ENCODE measurements around the gene STRIP1. TPM values are rescaled to one million over a fixed set of nuclear protein-coding genes. Genes with fewer than 3 reads are reported as not detected.
"Not testable (repeated sequence)": the region's sequence is repeated elsewhere in the genome, so short reads cannot be mapped to it uniquely, and the experiment has no call there.

Gene STRIP1
- polyA plus RNA-seq, 3 donors = 10.4 to 16.3 (median 11.7) TPM

- WGBS, 3 donors = 14 to 57% (median 35%) methylated on average over 1 of the region's 1 CpG
- no peak overlapping the region for H3K27ac ChIP-seq (ENCODE audit: low read depth, low read length)
These were observed 27.9 kb upstream of the STRIP1 start for GRCh38 chr1:110006516-110006915.

- no peak overlapping the region for H3K27ac ChIP-seq (ENCODE audit: low read depth, low read length)
- WGBS, 3 donors = 64 to 86% (median 78%) methylated on average over 4 of the region's 4 CpGs
These were observed 27.2 kb upstream of the STRIP1 start for GRCh38 chr1:110007046-110007830.

- 63 to 93% (median 90%) methylated on average over 7 of the region's 7 CpGs for WGBS, 3 donors
- no peak overlapping the region for H3K27ac ChIP-seq (ENCODE audit: low read depth, low read length)
These were observed 25.4 kb upstream of the STRIP1 start for GRCh38 chr1:110008971-110009565.

DNA sequence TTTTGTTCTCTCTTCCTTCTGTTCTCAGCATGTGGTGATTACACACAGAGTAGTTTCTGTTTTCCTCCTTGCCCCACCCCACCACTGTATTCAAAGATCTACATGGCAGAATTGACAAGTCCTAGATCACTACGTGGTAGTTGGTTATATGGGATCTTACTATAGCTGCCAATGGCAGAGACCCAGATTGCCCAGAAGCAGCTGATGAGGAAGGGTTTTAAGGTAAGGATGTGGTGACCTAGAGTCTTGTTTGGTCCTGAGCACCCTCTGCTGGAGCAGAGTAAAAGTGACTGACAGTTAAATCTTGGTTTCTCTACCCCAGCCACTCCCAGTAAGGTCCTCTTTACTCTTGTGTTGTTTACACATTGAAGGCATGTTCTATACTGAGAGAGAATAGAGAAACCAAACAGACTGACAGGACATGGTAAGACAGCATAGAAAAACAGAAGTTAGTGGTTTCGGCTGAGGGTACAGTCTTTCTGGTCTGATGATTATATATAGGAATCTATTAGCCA is 22.8 kb upstream of the STRIP1 start:
- no peak overlapping the region for H3K27ac ChIP-seq (ENCODE audit: low read depth, low read length)
- 41 to 43% (median 42%) methylated on average over 2 of the region's 2 CpGs for WGBS, 3 donors

- H3K27ac ChIP-seq (ENCODE audit: low read depth, low read length) = no peak overlapping the region
- WGBS, 3 donors = 66 to 85% (median 83%) methylated on average over 6 of the region's 6 CpGs
These were observed 22.2 kb upstream of the STRIP1 start for GRCh38 chr1:110012100-110012780.

DNA sequence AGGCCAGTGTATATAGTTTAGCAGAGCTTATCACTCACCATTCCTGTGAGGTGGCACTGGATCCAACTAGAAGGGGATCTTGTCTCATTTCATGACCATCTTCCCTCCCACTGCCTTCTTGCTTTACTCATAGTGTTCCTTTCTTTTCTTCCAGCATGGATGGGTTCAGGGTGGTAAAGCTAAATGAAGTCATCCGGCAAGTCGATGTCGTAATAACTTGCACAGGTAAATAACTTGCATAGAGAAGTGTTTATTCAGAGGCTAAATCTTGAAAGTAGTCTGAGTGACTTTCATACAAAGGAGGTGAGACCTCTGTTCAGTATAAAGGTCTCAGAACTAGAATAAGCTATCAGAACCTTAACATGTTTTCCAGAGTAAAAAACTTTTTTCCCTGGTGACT is 16.6 kb upstream of the STRIP1 start:
- H3K27ac ChIP-seq (ENCODE audit: low read depth, low read length) = no peak overlapping the region
- WGBS, 3 donors = 83 to 93% (median 93%) methylated on average over 3 of the region's 3 CpGs

DNA sequence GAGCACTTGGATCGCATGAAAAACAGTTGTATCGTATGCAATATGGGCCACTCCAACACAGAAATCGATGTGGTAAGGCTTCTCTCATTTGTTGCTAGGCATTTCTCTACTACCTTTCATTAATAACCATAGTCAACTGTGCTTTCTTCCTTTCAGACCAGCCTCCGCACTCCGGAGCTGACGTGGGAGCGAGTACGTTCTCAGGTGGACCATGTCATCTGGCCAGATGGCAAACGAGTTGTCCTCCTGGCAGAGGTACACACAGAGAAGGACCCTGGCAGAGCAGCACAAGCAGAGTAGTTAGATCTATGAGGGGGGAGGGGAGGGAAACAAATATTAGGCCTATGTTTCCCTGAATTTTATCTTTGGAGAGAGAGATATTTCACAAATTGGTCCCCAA is 16.0 kb upstream of the STRIP1 start:
- no peak overlapping the region for H3K27ac ChIP-seq (ENCODE audit: low read depth, low read length)
- WGBS, 3 donors = 83 to 96% (median 95%) methylated on average over 9 of the region's 9 CpGs

- WGBS, 3 donors = 68 to 88% (median 80%) methylated on average over 1 of the region's 1 CpG
- H3K27ac ChIP-seq (ENCODE audit: low read depth, low read length) = no peak overlapping the region
These were observed 14.7 kb upstream of the STRIP1 start for GRCh38 chr1:110019770-110020169.

DNA sequence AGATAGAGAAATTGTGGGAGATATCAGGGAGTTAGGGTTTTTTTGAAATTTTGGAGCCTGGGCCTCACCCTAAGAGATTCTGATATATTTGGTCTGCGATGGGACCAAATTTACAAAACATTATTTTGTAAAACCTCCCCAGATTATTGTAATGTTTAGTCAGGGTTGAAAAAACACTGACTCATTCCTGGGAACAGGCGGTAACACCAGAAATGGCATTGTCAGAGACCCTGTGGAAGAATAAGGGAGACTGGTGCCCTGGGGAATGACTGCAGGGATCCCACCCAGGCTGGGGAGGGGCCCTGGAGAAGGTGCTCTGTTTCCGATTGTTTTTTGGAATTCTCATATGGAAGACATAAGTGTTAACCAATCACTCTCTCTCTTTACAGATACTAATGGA is 13.1 kb upstream of the STRIP1 start:
- 91 to 95% (median 94%) methylated on average over 3 of the region's 3 CpGs for WGBS, 3 donors
- no peak overlapping the region for H3K27ac ChIP-seq (ENCODE audit: low read depth, low read length)

DNA sequence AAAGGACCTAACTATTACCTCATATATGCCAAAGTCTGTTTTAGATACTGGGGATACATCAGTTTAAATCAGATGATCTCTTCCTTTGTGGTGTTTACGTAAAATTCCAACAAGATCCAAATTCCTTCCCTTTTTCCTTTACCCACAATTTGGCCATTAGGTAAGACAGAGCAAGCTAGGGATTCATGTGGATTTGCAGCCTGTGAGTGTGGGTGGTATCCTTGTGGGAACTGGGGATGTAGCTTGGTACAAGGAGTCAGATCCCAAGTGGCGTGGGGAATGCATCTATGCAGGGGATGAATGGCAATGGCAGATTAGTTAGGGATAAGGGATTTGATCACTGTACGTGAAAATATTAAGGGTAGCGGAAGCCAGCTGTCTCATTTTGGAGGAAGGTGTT is 9.8 kb upstream of the STRIP1 start:
- WGBS, 3 donors = 91 to 94% (median 92%) methylated on average over 4 of the region's 4 CpGs

GRCh38 chr1:110030687-110031086 is 3.7 kb upstream of the STRIP1 start:
- H3K27ac ChIP-seq (ENCODE audit: low read depth, low read length) = not testable (repeated sequence)
- WGBS, 3 donors = 69 to 77% (median 76%) methylated on average over 4 of the region's 4 CpGs

More for the DNA sequence above, 9.8 kb upstream of the STRIP1 start:
- no peak overlapping the region for H3K27ac ChIP-seq (ENCODE audit: low read depth, low read length)

DNA sequence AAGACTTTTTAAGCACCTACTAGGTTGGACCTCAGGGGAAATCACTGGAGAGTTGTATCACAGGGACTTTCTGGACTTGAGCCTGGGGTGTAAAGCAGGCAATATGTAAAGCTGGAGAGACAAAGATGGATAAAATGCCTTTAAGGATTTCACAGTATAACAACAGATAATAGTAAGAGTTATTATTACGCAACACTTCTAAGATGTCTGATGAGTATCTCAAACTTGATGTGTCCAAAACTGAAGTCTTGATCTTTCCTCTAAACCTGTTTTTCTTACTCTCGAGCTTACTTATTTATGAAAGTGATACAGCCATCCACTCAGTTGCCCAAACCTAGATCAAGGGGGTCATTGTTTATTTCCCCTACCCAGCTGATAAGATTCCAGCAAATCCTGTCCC is 2.1 kb upstream of the STRIP1 start:
- 88 to 96% (median 95%) methylated on average over 2 of the region's 2 CpGs for WGBS, 3 donors
- H3K27ac ChIP-seq (ENCODE audit: low read depth, low read length) = no peak overlapping the region

- no peak overlapping the region for H3K27ac ChIP-seq (ENCODE audit: low read depth, low read length)
- 87 to 93% (median 89%) methylated on average over 5 of the region's 5 CpGs for WGBS, 3 donors
These were observed 1.0 kb upstream of the STRIP1 start for GRCh38 chr1:110033421-110033820.

- H3K27ac ChIP-seq (ENCODE audit: low read depth, low read length) = no peak overlapping the region
- 34 to 57% (median 41%) methylated on average over 4 of the region's 4 CpGs for WGBS, 3 donors
These were observed 379 bp upstream of the STRIP1 start for GRCh38 chr1:110034040-110034450.

GRCh38 chr1:110035236-110035752 is 870 bp downstream of the STRIP1 start:
- H3K27ac ChIP-seq (ENCODE audit: low read depth, low read length) = no peak overlapping the region
- WGBS, 3 donors = 5 to 9% (median 8%) methylated on average over 16 of the region's 16 CpGs

- WGBS, 3 donors = 90 to 96% (median 92%) methylated on average over 5 of the region's 5 CpGs
- H3K27ac ChIP-seq (ENCODE audit: low read depth, low read length) = no peak overlapping the region
These were observed 3.8 kb downstream of the STRIP1 start for GRCh38 chr1:110038271-110038670.

GRCh38 chr1:110039641-110040040 is 5.2 kb downstream of the STRIP1 start:
- WGBS, 3 donors = 63 to 89% (median 88%) methylated on average over 4 of the region's 4 CpGs

GRCh38 chr1:110040548-110040947 is 6.1 kb downstream of the STRIP1 start:
- 94 to 97% (median 94%) methylated on average over 4 of the region's 4 CpGs for WGBS, 3 donors
- no peak overlapping the region for H3K27ac ChIP-seq (ENCODE audit: low read depth, low read length)

More at GRCh38 chr1:110039641-110040040, 5.2 kb downstream of the STRIP1 start:
- H3K27ac ChIP-seq (ENCODE audit: low read depth, low read length) = no peak overlapping the region

- no peak overlapping the region for H3K27ac ChIP-seq (ENCODE audit: low read depth, low read length)
- 93 to 96% (median 96%) methylated on average over 10 of the region's 10 CpGs for WGBS, 3 donors
These were observed 8.6 kb downstream of the STRIP1 start for GRCh38 chr1:110043016-110043415.

Data from adipose tissue (tissue), 3 donors.